Measurements from ENCODE around the gene ZNF787. TPM values are rescaled to one million over a fixed set of nuclear protein-coding genes. Genes with fewer than 3 reads are reported as not detected.

The ZNF787 gene
- total and polyA plus RNA-seq, 2 of the 13 experiments (the other 11 are each of a cell fraction or from before 2014, with no cell fraction given), result 15.1 to 42.8 TPM

- TF ChIP-seq GMEB2 (CRISPR knock-in tag; IDR thresholded peaks at IDR 0.05; ENCODE audit: low read depth), result no peak
- TF ChIP-seq TRAFD1 (CRISPR knock-in tag; IDR thresholded peaks at IDR 0.05; ENCODE audit: borderline replicate concordance), result no peak
- TF ChIP-seq ZBTB21 (CRISPR knock-in tag; IDR thresholded peaks at IDR 0.05), result no peak
- no peak for TF ChIP-seq REPIN1 (CRISPR knock-in tag; IDR thresholded peaks at IDR 0.05; ENCODE audit: borderline replicate concordance, low read depth)
- no peak for TF ChIP-seq RFX5 (IDR thresholded peaks at IDR 0.05; ENCODE audit: low read depth, low read length)
- TF ChIP-seq ZNF678 (CRISPR knock-in tag; IDR thresholded peaks at IDR 0.05), result no peak
- peak in 1 of 2 experiments; percentile 20; a peak in 1 of 4 replicates for TF ChIP-seq POLR2A (IDR thresholded peaks at IDR 0.05; ENCODE audit: insufficient read depth in 1 of 2, low read depth in 2 of 2, low read length in 2 of 2)
- no peak for TF ChIP-seq ZNF124 (CRISPR knock-in tag; IDR thresholded peaks at IDR 0.05)
- TF ChIP-seq ZNF431 (CRISPR knock-in tag; IDR thresholded peaks at IDR 0.05; ENCODE audit: borderline replicate concordance, low read depth), result no peak
- no peak for TF ChIP-seq PCBP2 (optimal IDR thresholded peaks at IDR 0.05; ENCODE audit: low read depth, low read length, poor library complexity, severe bottlenecking)
- no peak for TF ChIP-seq RFXAP (CRISPR knock-in tag; IDR thresholded peaks at IDR 0.05; ENCODE audit: borderline replicate concordance)
- TF ChIP-seq ARID3A (IDR thresholded peaks at IDR 0.05; ENCODE audit: low read depth, low read length), result no peak
- no peak for TF ChIP-seq ZNF562 (CRISPR knock-in tag; IDR thresholded peaks at IDR 0.05; ENCODE audit: borderline replicate concordance)
- TF ChIP-seq ZNF589 (CRISPR knock-in tag; conservative IDR thresholded peaks at IDR 0.05), result no peak
- TF ChIP-seq MLX (CRISPR knock-in tag; IDR thresholded peaks at IDR 0.05), result no peak
- no peak for TF ChIP-seq SAP130 (CRISPR knock-in tag; IDR thresholded peaks at IDR 0.05; ENCODE audit: low read depth)
- no peak for TF ChIP-seq ELF3 (CRISPR knock-in tag; IDR thresholded peaks at IDR 0.05)
- 0 out of 2 replicates have a peak, but pooled peaks have one; percentile 75 for TF ChIP-seq ZNF567 (CRISPR knock-in tag; IDR thresholded peaks at IDR 0.05; ENCODE audit: borderline replicate concordance)
- TF ChIP-seq ZBTB1 (CRISPR knock-in tag; IDR thresholded peaks at IDR 0.05; ENCODE audit: borderline replicate concordance), result no peak
- TF ChIP-seq GLI4 (CRISPR knock-in tag; IDR thresholded peaks at IDR 0.05; ENCODE audit: borderline replicate concordance), result 0 out of 2 replicates have a peak, but pooled peaks have one; percentile 19
- no peak for TF ChIP-seq ZSCAN20 (CRISPR knock-in tag; IDR thresholded peaks at IDR 0.05; ENCODE audit: borderline replicate concordance)
- 0 out of 2 replicates have a peak, but pooled peaks have one; percentile 62 for TF ChIP-seq ATF5 (CRISPR knock-in tag; IDR thresholded peaks at IDR 0.05; ENCODE audit: low read depth)
- no peak for TF ChIP-seq ZNF570 (CRISPR knock-in tag; IDR thresholded peaks at IDR 0.05; ENCODE audit: borderline replicate concordance)
- TF ChIP-seq ZBTB34 (CRISPR knock-in tag; IDR thresholded peaks at IDR 0.05), result no peak
Measured at GRCh38 chr19:56120002-56120370, 1.1 kb downstream of the ZNF787 start (continued).

Measured in HepG2 (cell line).